GM23248 (cell line): ENCODE data around the gene KCNJ12. TPM values are rescaled to one million over a fixed set of nuclear protein-coding genes. Genes with fewer than 3 reads are reported as not detected.
"Not testable (repeated sequence)": the region's sequence is repeated elsewhere in the genome, so short reads cannot be mapped to it uniquely, and the experiment has no call there.

ENCODE experiments used
- DNase-seq: peaks from one replicate; pipeline ENCODE4 v3.0.0-alpha.2; 2015
- H2AFZ ChIP-seq: fragments of 200-600 bp; sonication (generic); 2 replicates; pipeline ENCODE4 v1.6.1; 2016; ENCODE audit warnings: antibody characterized with exemption
- H3F3A ChIP-seq: fragments of 200-600 bp; sonication (generic); 2 replicates; pipeline ENCODE4 v1.6.1; 2016; ENCODE audit warnings: mild to moderate bottlenecking, antibody characterized with exemption, mixed run types; ENCODE audit not compliant: insufficient read depth
- H3K27ac ChIP-seq: fragments of 200-600 bp; sonication (generic); 2 replicates; pipeline ENCODE4 v1.5.1; 2016; ENCODE audit warnings: mild to moderate bottlenecking
- H3K27me3 ChIP-seq: fragments of 200-600 bp; sonication (generic); replicated peaks from 2 replicates; pipeline ENCODE4 v1.6.1; 2016; ENCODE audit warnings: mild to moderate bottlenecking; ENCODE audit not compliant: insufficient read depth
- H3K36me3 ChIP-seq: fragments of 200-600 bp; sonication (generic); 2 replicates; pipeline ENCODE4 v1.6.1; 2016; ENCODE audit warnings: low read depth, mild to moderate bottlenecking
- H3K4me1 ChIP-seq: fragments of 200-600 bp; sonication (generic); 2 replicates; pipeline ENCODE4 v1.6.1; 2016; ENCODE audit warnings: mild to moderate bottlenecking; ENCODE audit not compliant: insufficient read depth
- H3K4me2 ChIP-seq: fragments of 200-600 bp; sonication (generic); one replicate; pipeline ENCODE4 v1.6.1; 2016; ENCODE audit warnings: mild to moderate bottlenecking; ENCODE audit not compliant: unreplicated experiment
- H3K4me3 ChIP-seq: fragments of 200-600 bp; sonication (generic); 2 replicates; pipeline ENCODE4 v1.5.1; 2016; ENCODE audit warnings: mild to moderate bottlenecking
- H3K79me2 ChIP-seq: fragments of 200-600 bp; sonication (generic); 2 replicates; pipeline ENCODE4 v1.6.1; 2016; ENCODE audit warnings: mild to moderate bottlenecking; ENCODE audit not compliant: insufficient read depth
- H3K9ac ChIP-seq: fragments of 200-600 bp; sonication (generic); 2 replicates; pipeline ENCODE4 v1.6.1; 2016; ENCODE audit warnings: mild to moderate bottlenecking
- H3K9me2 ChIP-seq: fragments of 200-600 bp; sonication (generic); 2 replicates; pipeline ENCODE4 v1.6.1; 2016; ENCODE audit warnings: mixed run types, mild to moderate bottlenecking, moderate library complexity; ENCODE audit not compliant: insufficient read depth
- H3K9me3 ChIP-seq: fragments of 200-600 bp; sonication (generic); one replicate; pipeline ENCODE4 v1.6.1; 2017; ENCODE audit warnings: low read depth
- H4K20me1 ChIP-seq: fragments of 200-600 bp; sonication (generic); 2 replicates; pipeline ENCODE4 v1.6.0; 2016; ENCODE audit not compliant: insufficient read depth
- EZH2 ChIP-seq: fragments of 200-600 bp; sonication (generic); IDR thresholded peaks from 2 replicates; pipeline ENCODE4 v1.6.1; 2018; ENCODE audit warnings: antibody characterized with exemption, mild to moderate bottlenecking; ENCODE audit not compliant: insufficient read depth, poor library complexity, severe bottlenecking
- EZH2phosphoT487 ChIP-seq: fragments of 200-600 bp; sonication (generic); IDR thresholded peaks from 2 replicates; pipeline ENCODE4 v1.6.1; 2018; ENCODE audit warnings: antibody characterized with exemption, moderate library complexity, mild to moderate bottlenecking, low read depth; ENCODE audit not compliant: insufficient read depth
- WGBS, 2 experiments: methylation state at CpG; one replicate each; pipeline ENCODE4 v1.1.6; 2015 to 2017; ENCODE audit warnings: low lambda C conversion rate in 2 of 2, low coverage in 1 of 2; ENCODE audit errors: missing lambda C conversion rate in 2 of 2; 5-methylcytosine and 5-hydroxymethylcytosine counted together
- in situ Hi-C: fragments of 300-500 bp; cut with MboI; formaldehyde crosslinking; loops from 2 replicates; pipeline ENCODE4 v1.15.0; 2020
- polyA plus RNA-seq: library from polyadenylated mRNA; unstranded; fragments of >200 nt; fragmentation: Nextera tagmentation; extraction: Ambion mirVana; gene quantifications from 2 replicates; pipeline ENCODE4 v1.2.1, GENCODE V29; 2016
- total RNA-seq: library from RNA; depleted of rRNA; stranded (reverse); fragments of >200 nt; shearing (Covaris generic); gene quantifications from 2 replicates; pipeline ENCODE4 v1.2.3, GENCODE V29; 2014

The KCNJ12 gene
- total and polyA plus RNA-seq, 2 experiments from 2014 or later = 0.29 to 0.54 TPM

GRCh38 chr17:21339011-21339410 is 37.1 kb upstream of the KCNJ12 start:
- Histone ChIP-seq H3K9me2 (no peaks in the 10 kb centered on the region), H3K27me3 (no peaks in the 10 kb centered on the region), H3F3A (no peaks in the 10 kb centered on the region), H4K20me1 (no peaks in the 10 kb centered on the region), H3K9ac (no peak overlapping the region), H2AFZ (no peak overlapping the region), H3K4me1 (no peaks in the 10 kb centered on the region), H3K4me2 (no peak overlapping the region), H3K36me3 (no peaks in the 10 kb centered on the region), H3K4me3 (no peak overlapping the region), H3K79me2 (no peaks in the 10 kb centered on the region), H3K27ac (no peak overlapping the region), H3K9me3 (no peaks in the 10 kb centered on the region)
- DNase-seq = no peak
- WGBS, 2 experiments = 18 to 19% methylated on average over 7 of the region's 7 CpGs
- in situ Hi-C loops = no loop called here
- TF ChIP-seq EZH2phosphoT487 (no peak), EZH2 (no peak)

DNA sequence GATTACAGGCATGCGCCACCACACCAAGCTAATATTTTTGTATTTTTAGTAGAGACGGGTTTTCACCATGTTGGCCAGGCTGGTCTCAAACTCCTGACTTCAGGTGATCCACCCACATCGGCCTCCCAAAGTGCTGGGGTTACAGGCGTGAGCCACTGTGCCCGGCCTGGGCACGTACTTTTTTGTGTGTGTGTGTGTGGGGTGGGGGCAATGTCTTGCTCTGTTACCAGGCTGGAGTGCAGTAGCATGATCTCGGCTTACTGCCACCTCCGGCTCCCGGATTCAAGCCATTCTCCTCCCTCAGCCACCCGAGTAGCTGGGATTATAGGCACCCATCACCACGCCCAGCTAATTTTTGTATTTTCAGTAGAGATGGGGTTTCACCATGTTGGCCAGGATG is 36.6 kb upstream of the KCNJ12 start:
- H3K79me2 ChIP-seq, H4K20me1 ChIP-seq, H3K4me1 ChIP-seq, H2AFZ ChIP-seq, H3K4me2 ChIP-seq, H3K9me2 ChIP-seq, H3K9me3 ChIP-seq, H3K36me3 ChIP-seq, H3F3A ChIP-seq, in situ Hi-C loops, H3K9ac ChIP-seq, H3K27ac ChIP-seq, DNase-seq, H3K4me3 ChIP-seq, H3K27me3 ChIP-seq: not testable (repeated sequence)
- 73 to 78% methylated on average over 11 of the region's 11 CpGs for WGBS, 2 experiments

DNA sequence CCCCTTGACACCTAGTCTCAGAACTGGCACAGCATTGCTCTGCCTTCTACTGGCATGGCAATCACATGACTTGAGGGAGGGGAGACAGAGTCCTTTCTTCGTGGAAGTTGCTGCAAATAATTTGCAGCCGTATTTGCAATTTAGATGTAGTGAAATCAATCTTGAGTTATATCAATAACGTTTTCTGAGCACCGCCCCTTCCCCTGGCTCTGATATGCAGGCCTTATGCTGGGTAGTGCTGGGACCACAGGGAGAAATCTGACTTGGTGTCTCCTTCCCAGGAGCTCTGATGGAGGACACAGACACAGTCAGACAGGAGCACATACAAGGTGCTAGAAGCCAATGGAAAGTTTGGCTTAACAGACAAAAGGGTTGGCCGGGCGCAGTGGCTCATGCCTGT is 35.8 kb upstream of the KCNJ12 start:
- H3K9me2 ChIP-seq, H4K20me1 ChIP-seq, DNase-seq, H3K27me3 ChIP-seq, H3K79me2 ChIP-seq, H3K36me3 ChIP-seq, H3K4me3 ChIP-seq, in situ Hi-C loops, H3K4me2 ChIP-seq, H2AFZ ChIP-seq, H3K9ac ChIP-seq, H3K27ac ChIP-seq, H3K4me1 ChIP-seq, H3K9me3 ChIP-seq, H3F3A ChIP-seq: not testable (repeated sequence)
- 53 to 61% methylated on average over 6 of the region's 6 CpGs for WGBS, 2 experiments

GRCh38 chr17:21341279-21341678 is 34.9 kb upstream of the KCNJ12 start:
- H3K4me3 ChIP-seq, H2AFZ ChIP-seq, H3K9ac ChIP-seq, H3F3A ChIP-seq, H3K36me3 ChIP-seq, H3K4me2 ChIP-seq, H4K20me1 ChIP-seq, DNase-seq, H3K4me1 ChIP-seq, H3K79me2 ChIP-seq, H3K27ac ChIP-seq, in situ Hi-C loops, H3K9me2 ChIP-seq, H3K9me3 ChIP-seq, H3K27me3 ChIP-seq: not testable (repeated sequence)
- 82 to 83% methylated on average over 4 of the region's 4 CpGs for WGBS, 2 experiments

DNA sequence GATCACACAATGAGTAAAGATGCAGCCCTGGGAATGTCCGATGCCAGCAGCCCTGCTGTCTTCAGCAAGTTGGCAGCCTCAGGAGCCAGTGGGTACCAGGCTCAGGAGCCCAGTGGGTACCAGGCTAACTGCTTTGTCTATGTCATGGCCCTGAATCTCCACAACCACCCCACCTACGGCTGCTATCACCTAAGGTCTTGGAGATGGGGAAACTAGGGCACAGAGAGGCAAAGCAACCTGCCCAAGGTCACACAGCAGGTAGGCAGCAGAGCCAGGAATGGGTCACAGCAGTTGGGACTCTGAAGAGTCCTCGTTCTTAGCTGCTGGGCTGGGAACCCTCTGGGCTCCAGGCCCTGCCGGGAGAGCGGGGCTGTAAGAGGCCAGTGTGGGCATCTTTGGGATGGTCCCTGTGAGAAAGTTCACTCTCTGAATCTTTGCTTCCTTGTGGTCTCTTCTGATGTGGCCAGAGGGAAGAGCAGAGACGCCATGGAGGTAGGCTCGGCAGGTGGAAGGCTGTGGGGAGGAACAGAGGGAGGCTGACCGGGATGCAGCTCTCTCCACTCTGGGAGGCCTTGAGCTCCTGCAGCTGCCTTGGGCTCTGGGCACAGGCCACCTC is 34.1 kb upstream of the KCNJ12 start:
- H3K27ac ChIP-seq, DNase-seq, H4K20me1 ChIP-seq, H3K9me2 ChIP-seq, H3K27me3 ChIP-seq, H3K36me3 ChIP-seq, H3K9ac ChIP-seq, H3K4me2 ChIP-seq, H3K79me2 ChIP-seq, H3K4me1 ChIP-seq, H3K9me3 ChIP-seq, in situ Hi-C loops, H3K4me3 ChIP-seq, H2AFZ ChIP-seq, H3F3A ChIP-seq: not testable (repeated sequence)
- WGBS, 2 experiments = 59 to 62% methylated on average over 8 of the region's 8 CpGs

DNA sequence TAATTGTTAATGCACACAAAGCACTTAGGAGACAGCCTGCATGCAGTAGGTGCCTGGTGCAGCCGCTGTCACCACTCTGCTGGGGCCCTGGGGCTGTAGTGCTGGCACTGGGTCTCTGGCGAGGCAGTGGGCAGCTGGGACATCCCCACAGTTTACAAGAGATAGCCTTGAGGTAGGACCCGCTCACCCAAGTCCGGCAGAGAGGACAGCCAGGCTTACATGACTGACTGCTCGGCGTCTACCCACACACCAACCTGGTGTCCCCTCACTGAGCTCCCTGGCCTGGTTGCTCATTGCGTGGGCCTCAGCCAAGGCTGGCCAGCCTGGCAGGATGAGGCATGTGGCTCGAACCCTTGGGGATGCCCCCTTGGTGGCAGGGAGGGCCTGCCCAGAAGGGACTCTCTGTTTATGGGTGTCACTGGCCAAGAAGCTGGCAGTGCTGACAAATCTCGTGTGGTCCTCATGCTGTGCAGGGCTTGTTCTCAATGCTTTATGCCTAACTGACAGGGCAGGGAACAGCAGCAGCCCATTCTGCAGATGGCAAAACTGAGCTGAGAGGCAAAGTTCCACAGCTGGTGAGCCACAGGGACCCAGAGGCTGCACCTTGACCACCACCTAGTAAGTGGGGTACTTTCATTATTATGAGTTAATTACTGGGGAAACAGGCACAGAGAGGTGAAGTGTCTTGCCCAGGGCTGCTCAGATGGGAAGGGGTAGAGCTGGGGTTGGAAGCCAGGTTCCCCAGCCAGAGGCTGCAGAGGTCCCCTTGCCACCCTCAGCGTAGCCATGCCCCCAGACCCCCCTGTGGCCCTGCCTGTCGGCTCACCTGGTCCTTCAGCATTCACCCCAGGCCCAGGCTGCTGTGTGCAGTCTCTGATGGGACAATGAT is 32.9 kb upstream of the KCNJ12 start:
- H3K27ac ChIP-seq, DNase-seq, H4K20me1 ChIP-seq, H3K36me3 ChIP-seq, H3K27me3 ChIP-seq, H3F3A ChIP-seq, H2AFZ ChIP-seq, H3K4me2 ChIP-seq, in situ Hi-C loops, H3K9me2 ChIP-seq, H3K4me1 ChIP-seq, H3K9ac ChIP-seq, H3K79me2 ChIP-seq, H3K4me3 ChIP-seq, H3K9me3 ChIP-seq: not testable (repeated sequence)
- 48% methylated on average over 11 of the region's 11 CpGs for WGBS, 2 experiments

DNA sequence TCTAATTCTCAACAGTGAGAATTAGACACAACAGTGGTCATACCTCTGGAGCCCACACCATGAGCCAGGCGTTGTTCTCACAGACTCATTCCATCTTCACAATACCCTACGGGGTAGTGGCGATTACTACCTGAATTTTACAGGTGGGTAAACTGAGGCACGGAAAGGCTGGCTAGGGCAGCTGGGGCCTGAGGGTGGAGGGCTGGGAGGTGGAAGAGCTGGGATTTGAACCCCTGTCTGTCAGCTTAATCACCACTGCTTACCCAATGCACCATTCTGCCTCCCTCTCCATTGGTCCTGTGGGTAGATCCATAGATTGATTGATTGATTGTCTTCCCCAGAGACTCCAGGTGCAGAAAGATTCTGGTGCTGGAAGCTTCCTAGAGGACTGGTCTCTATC is 31.4 kb upstream of the KCNJ12 start:
- H3K27ac ChIP-seq, DNase-seq, H3K27me3 ChIP-seq, H3K9me2 ChIP-seq, in situ Hi-C loops, H3K9ac ChIP-seq, H3K4me3 ChIP-seq, H3K9me3 ChIP-seq, H3K36me3 ChIP-seq, H4K20me1 ChIP-seq, H3F3A ChIP-seq, H3K4me2 ChIP-seq, H3K79me2 ChIP-seq, H3K4me1 ChIP-seq, H2AFZ ChIP-seq: not testable (repeated sequence)
- 52 to 67% methylated on average over 4 of the region's 4 CpGs for WGBS, 2 experiments
